Measurements from ENCODE around the gene HEBP1.

DNA sequence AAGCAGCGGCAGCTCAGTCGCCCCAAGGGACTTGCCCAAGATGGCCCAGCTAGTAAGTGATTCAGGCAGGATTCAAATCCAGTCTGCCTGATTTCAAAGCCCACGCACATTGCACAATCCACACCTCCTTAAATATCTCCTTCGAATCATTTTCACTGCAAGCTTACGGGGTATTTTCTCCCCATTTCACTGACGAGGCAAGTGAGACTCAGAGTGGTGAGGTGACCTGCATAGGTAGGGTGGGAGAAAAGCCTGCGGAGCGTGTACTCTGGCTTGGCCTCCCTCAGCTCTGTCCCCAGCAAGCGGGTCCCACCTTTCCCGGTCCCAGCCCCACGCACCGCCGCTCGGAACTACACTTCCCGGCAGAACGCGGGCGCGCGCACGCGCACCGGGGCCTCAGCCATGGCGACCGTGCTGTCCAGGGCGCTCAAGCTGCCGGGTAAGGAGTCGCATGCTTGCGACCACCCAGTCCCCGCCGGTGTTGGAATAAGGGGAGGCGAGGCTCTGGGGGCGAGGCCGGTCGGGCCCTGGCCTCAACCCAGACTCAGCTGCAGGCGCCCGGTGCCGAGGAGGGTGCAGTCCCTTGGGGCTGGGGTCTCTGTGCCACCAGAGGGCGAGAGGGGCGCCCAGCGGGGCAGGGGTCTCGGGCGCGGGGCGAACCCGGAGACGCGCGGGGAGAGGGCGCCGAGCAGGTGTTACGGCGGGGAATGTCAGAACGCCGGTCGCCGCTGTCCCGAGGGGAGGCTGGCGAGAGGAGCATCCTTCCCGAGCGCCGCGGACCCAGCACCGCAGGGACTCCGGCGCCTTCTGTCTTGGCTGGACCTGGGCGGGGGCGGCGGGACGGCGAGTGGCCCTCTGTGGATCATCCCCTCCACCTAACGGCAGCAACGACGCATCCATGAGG is 44.2 kb upstream of the HEBP1 start, which contains the start of gene FAM234B:
- TF ChIP-seq CTCF (IDR thresholded peaks at IDR 0.05) = peak in 3 of 6 experiments; percentile 37 to 49 (median 40)
- peak in 1 of 4 donors; percentile 45 for TF ChIP-seq POLR2A (IDR thresholded peaks at IDR 0.05)
- no peak for TF ChIP-seq EP300 (IDR thresholded peaks at IDR 0.05)
- peak in 1 of 2 donors; percentile 23 for TF ChIP-seq POLR2AphosphoS5 (IDR thresholded peaks at IDR 0.05)

Data from upper lobe of left lung (tissue), 4 donors.